Natural killer cell (primary cell): ENCODE results near the gene POU2F1. TPM values are rescaled to one million over a fixed set of nuclear protein-coding genes. Genes with fewer than 3 reads are reported as not detected.

Experiments
- ATAC-seq, 3 donors: fragments of 150-1000 bp in 2 of 3; fragments of 200-7000 bp in 1 of 3; cut with Tn5 transposase; 1 replicate in 1 of 3; 2 replicates in 2 of 3; pipeline ENCODE4 v1.10.0; 2021; ENCODE audit warnings: mild to moderate bottlenecking in 2 of 3, moderate library complexity in 2 of 3
- DNase-seq, 2 donors: peaks; one replicate each; pipeline versions ENCODE4 v3.0.0 to v3.0.0-alpha.2; 2013 to 2021; ENCODE audit warnings: mixed read lengths in 1 of 2
- H3K27ac ChIP-seq: one replicate; pipeline ENCODE4 v1.5.1; 2013; ENCODE audit warnings: mild to moderate bottlenecking, low read length
- H3K27me3 ChIP-seq: one replicate; pipeline ENCODE4 v1.6.1; 2013; ENCODE audit warnings: low read length; ENCODE audit not compliant: control insufficient read depth, insufficient read depth
- H3K36me3 ChIP-seq: one replicate; pipeline ENCODE4 v1.6.1; 2013; ENCODE audit warnings: low read length; ENCODE audit not compliant: control insufficient read depth, insufficient read depth
- H3K4me1 ChIP-seq: one replicate; pipeline ENCODE4 v1.6.1; 2013; ENCODE audit warnings: low read length; ENCODE audit not compliant: control insufficient read depth, insufficient read depth
- H3K4me3 ChIP-seq: one replicate; pipeline ENCODE4 v1.5.1; 2013; ENCODE audit warnings: low read length
- H3K9me3 ChIP-seq: one replicate; pipeline ENCODE4 v1.6.1; 2013; ENCODE audit warnings: low read length; ENCODE audit not compliant: control insufficient read depth, insufficient read depth
- H3K27ac Mint-ChIP-seq, 2 donors: one replicate each; pipeline ENCODE4 v1.8.0; 2022; ENCODE audit warnings: mild to moderate bottlenecking in 2 of 2, mixed read lengths in 2 of 2, moderate library complexity in 1 of 2
- H3K27me3 Mint-ChIP-seq, 2 donors: one replicate each; pipeline ENCODE4 v1.8.0; 2022; ENCODE audit warnings: low read depth in 2 of 2, mixed read lengths in 2 of 2
- H3K36me3 Mint-ChIP-seq: one replicate; pipeline ENCODE4 v1.8.0; 2022; ENCODE audit warnings: mixed read lengths
- H3K4me1 Mint-ChIP-seq, 2 donors: one replicate each; pipeline ENCODE4 v1.8.0; 2022; ENCODE audit warnings: mixed read lengths in 2 of 2
- H3K4me3 Mint-ChIP-seq: one replicate; pipeline ENCODE4 v1.8.0; 2022; ENCODE audit warnings: mild to moderate bottlenecking, moderate library complexity, mixed read lengths
- H3K9me3 Mint-ChIP-seq, 2 donors: one replicate each; pipeline ENCODE4 v1.8.0; 2022; ENCODE audit warnings: mixed read lengths in 2 of 2
- WGBS: methylation state at CpG from one replicate; pipeline ENCODE4 v1.1.7; 2013; ENCODE audit warnings: missing lambda C conversion rate; ENCODE audit not compliant: insufficient coverage; 5-methylcytosine and 5-hydroxymethylcytosine counted together
- intact Hi-C: fragments of 100-400 bp; cut with micrococcal nuclease; formaldehyde crosslinking; loops from one replicate; pipeline ENCODE4 v1.14.2; 2022
- total RNA-seq, 4 donors: library from RNA; stranded (reverse); fragments of 120-200 nt in 1 of 4; gene quantifications; one replicate each; pipeline versions ENCODE4 v1.2.3 to v1.2.4, GENCODE V29; 2013 to 2022
- TF ChIP-seq, protein P1 (sequence below): fragments of 200-600 bp; IDR thresholded peaks from one replicate; pipeline ENCODE4 v1.8.0; 2022; ENCODE audit warnings: antibody characterized with exemption

The POU2F1 gene
- total RNA-seq, 3 donors from 2014 or later (not counting 1 experiment from before 2014, with no cell fraction given): 39.8 to 44.6 (median 40.9) TPM

DNA sequence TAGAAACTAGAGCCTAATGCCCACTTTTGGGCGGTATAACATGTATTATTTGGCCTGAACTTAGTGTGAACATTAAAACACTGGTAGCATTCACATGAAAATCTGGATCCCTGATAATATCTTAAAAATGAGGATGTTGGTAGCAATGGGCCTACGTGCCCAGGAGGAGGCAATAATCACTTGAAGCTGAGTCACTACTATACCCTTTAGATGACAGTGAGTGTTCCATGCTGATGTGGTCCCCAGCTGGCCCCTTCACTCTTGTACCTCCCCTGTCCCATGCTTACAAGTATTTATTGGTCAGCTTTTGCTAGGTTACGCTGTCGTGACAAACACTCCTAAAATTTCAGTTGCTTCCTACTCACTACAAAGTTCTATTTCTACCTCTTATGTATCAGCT lies 23.0 kb upstream of the POU2F1 start:
- Histone ChIP-seq H3K36me3 (no peaks in the 10 kb centered on the region), H3K27ac (no peak overlapping the region), H3K27me3 (no peaks in the 10 kb centered on the region), H3K4me1 (no peaks in the 10 kb centered on the region), H3K4me3 (no peak overlapping the region), H3K9me3 (no peaks in the 10 kb centered on the region)
- TF ChIP-seq, protein P1, sequence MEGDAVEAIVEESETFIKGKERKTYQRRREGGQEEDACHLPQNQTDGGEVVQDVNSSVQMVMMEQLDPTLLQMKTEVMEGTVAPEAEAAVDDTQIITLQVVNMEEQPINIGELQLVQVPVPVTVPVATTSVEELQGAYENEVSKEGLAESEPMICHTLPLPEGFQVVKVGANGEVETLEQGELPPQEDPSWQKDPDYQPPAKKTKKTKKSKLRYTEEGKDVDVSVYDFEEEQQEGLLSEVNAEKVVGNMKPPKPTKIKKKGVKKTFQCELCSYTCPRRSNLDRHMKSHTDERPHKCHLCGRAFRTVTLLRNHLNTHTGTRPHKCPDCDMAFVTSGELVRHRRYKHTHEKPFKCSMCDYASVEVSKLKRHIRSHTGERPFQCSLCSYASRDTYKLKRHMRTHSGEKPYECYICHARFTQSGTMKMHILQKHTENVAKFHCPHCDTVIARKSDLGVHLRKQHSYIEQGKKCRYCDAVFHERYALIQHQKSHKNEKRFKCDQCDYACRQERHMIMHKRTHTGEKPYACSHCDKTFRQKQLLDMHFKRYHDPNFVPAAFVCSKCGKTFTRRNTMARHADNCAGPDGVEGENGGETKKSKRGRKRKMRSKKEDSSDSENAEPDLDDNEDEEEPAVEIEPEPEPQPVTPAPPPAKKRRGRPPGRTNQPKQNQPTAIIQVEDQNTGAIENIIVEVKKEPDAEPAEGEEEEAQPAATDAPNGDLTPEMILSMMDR: no peak
- Mint-ChIP-seq H3K36me3 (no peaks in the 10 kb centered on the region), H3K27ac (no peak overlapping the region), H3K9me3 (no peaks in the 10 kb centered on the region), H3K27me3 (peaks cover 4 to 7% of the 10 kb centered on the region in 2 donors), H3K4me1 (no peaks in the 10 kb centered on the region), H3K4me3 (no peak overlapping the region)
- WGBS: 94% methylated on average over 4 of the region's 4 CpGs
- DNase-seq: peak in 1 of 2 donors; percentile 18
- intact Hi-C loops: no loop called here
- no peak for ATAC-seq

DNA sequence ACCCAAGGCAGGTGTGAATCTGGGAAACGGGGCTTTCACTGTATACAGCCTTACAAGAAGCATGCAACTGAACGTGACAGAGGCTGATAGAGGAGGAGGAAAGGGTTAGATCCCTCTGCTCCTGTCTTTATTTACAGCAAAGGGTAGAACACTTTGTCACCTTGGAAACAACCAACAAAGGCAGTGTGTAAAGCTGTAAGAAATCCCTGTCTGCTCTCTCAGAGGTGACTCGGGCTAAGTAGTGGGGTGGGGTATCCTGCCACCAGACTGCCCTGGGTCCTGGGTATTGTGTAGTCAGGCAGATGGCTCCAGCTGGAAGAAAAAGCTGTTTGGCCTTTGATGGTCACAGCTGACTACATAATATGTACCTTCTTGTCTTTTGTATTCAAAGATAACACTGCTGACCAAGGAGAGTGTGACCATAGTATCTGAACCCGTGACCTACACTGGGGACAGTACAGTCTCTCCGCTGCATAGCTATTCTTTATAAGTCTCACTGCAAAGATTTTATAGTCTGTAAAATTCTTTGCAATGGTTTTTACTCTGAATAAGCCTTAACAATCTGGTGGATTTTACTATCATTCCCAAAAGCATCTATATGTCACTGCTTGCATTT lies 22.1 kb upstream of the POU2F1 start:
- no peak overlapping the region for H3K27ac Mint-ChIP-seq
- H3K27ac ChIP-seq: no peak overlapping the region
- intact Hi-C loops: no loop called here
- no peaks in the 10 kb centered on the region for H3K9me3 Mint-ChIP-seq
- DNase-seq (no peak), ATAC-seq (no peak)
- TF ChIP-seq, protein P1: no peak
- H3K4me1 Mint-ChIP-seq: no peaks in the 10 kb centered on the region
- 87% methylated on average over 5 of the region's 5 CpGs for WGBS
- no peak overlapping the region for H3K4me3 ChIP-seq
- no peaks in the 10 kb centered on the region for H3K4me1 ChIP-seq
- H3K4me3 Mint-ChIP-seq: no peak overlapping the region
- H3K36me3 Mint-ChIP-seq: no peaks in the 10 kb centered on the region
- no peaks in the 10 kb centered on the region for H3K9me3 ChIP-seq
- no peaks in the 10 kb centered on the region for H3K27me3 Mint-ChIP-seq
- no peaks in the 10 kb centered on the region for H3K27me3 ChIP-seq
- no peaks in the 10 kb centered on the region for H3K36me3 ChIP-seq

DNA sequence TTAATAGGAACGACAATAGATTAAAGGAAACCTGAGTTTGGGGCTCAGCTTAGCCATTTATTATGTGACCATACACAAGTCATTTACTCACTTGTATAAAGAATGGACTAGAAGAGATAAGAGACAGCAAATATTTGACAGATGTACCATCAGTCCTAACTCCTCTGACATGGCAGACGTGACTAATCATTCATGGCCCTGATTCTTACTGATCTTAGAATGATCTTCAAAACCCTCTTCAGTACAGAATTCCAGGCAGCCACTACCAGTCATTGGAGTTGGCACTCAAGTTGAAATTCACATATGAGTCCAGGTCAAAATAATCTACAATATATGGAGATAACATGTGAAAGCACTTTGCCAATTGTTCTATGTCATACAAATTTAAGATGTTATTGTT lies 21.0 kb upstream of the POU2F1 start:
- Histone ChIP-seq H3K27me3 (no peaks in the 10 kb centered on the region), H3K27ac (no peak overlapping the region), H3K36me3 (no peaks in the 10 kb centered on the region), H3K4me3 (no peak overlapping the region), H3K4me1 (no peaks in the 10 kb centered on the region), H3K9me3 (peaks cover 4% of the 10 kb centered on the region)
- H3K4me3 Mint-ChIP-seq: no peak overlapping the region
- TF ChIP-seq, protein P1: no peak
- no peak for DNase-seq
- H3K27me3 Mint-ChIP-seq: no peaks in the 10 kb centered on the region
- no peak overlapping the region for H3K27ac Mint-ChIP-seq
- WGBS: 92% methylated on average over 1 of the region's 2 CpGs
- intact Hi-C loops: no loop called here
- H3K9me3 Mint-ChIP-seq: no peaks in the 10 kb centered on the region
- no peaks in the 10 kb centered on the region for H3K36me3 Mint-ChIP-seq
- no peak for ATAC-seq
- H3K4me1 Mint-ChIP-seq: no peaks in the 10 kb centered on the region

DNA sequence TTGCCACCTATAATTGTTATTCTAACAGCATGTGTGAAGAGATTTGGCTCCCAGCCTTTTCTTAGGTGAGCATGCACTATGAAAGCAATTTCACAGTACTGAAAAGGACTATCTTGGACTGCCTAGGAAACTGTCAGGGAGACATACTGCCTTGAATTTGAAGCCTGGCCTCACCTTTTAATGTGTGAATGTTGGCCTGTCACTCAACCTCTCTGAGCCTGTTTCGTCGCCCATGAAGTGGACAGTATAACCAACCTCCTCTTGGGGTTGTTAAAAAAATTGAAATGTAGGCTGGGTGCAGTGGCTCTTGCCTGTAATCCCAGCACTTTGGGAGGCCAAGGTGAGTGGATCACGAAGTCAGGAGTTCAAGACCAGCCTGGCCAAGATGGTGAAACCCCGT lies 20.4 kb upstream of the POU2F1 start:
- ATAC-seq: no peak
- Histone ChIP-seq H3K36me3 (no peaks in the 10 kb centered on the region), H3K27me3 (no peaks in the 10 kb centered on the region), H3K4me3 (no peak overlapping the region), H3K27ac (no peak overlapping the region), H3K9me3 (peaks cover 4% of the 10 kb centered on the region), H3K4me1 (no peaks in the 10 kb centered on the region)
- TF ChIP-seq, protein P1: no peak
- Mint-ChIP-seq H3K27me3 (no peaks in the 10 kb centered on the region), H3K36me3 (no peaks in the 10 kb centered on the region), H3K9me3 (no peaks in the 10 kb centered on the region), H3K4me1 (no peaks in the 10 kb centered on the region), H3K4me3 (no peak overlapping the region), H3K27ac (no peak overlapping the region)
- intact Hi-C loops: no loop called here
- WGBS: 96% methylated on average over 2 of the region's 4 CpGs
- no peak for DNase-seq
